ENCODE measurements around the gene CHPF2.

CHPF2 gene

GRCh38 chr7:151232917-151233701 lies 826 bp downstream of the CHPF2 start:
- peak in 2 of 3 experiments; percentile 44 to 58 for DNase-seq (ENCODE audit: low read depth in 2 of 3, low spot score in 2 of 3)

- DNase-seq (ENCODE audit: low read depth in 2 of 3, low spot score in 2 of 3) = no peak
Observed at GRCh38 chr7:151233804-151234203, 1.5 kb downstream of the CHPF2 start.

GRCh38 chr7:151235091-151235787 lies 3.0 kb downstream of the CHPF2 start:
- no peak for DNase-seq (ENCODE audit: low read depth in 2 of 3, low spot score in 2 of 3)

GRCh38 chr7:151236406-151236805 lies 4.1 kb downstream of the CHPF2 start:
- DNase-seq (ENCODE audit: low read depth in 2 of 3, low spot score in 2 of 3) = no peak

GRCh38 chr7:151237244-151238189 lies 5.2 kb downstream of the CHPF2 start:
- DNase-seq (ENCODE audit: low read depth in 2 of 3, low spot score in 2 of 3) = no peak

- DNase-seq (ENCODE audit: low read depth in 2 of 3, low spot score in 2 of 3) = no peak
Observed at GRCh38 chr7:151238190-151238810, 6.0 kb downstream of the CHPF2 start.

GRCh38 chr7:151238924-151239836 lies 6.9 kb downstream of the CHPF2 start:
- no peak for DNase-seq (ENCODE audit: low read depth in 2 of 3, low spot score in 2 of 3)

- DNase-seq (ENCODE audit: low read depth in 2 of 3, low spot score in 2 of 3) = no peak
Observed at GRCh38 chr7:151239837-151240459, 7.7 kb downstream of the CHPF2 start.

- no peak for DNase-seq (ENCODE audit: low read depth in 2 of 3, low spot score in 2 of 3)
Observed at GRCh38 chr7:151240536-151240935, 8.3 kb downstream of the CHPF2 start.

- no peak for DNase-seq (ENCODE audit: low read depth in 2 of 3, low spot score in 2 of 3)
Observed at GRCh38 chr7:151240942-151241754, 8.9 kb downstream of the CHPF2 start.

GRCh38 chr7:151241755-151242096 lies 9.4 kb downstream of the CHPF2 start:
- DNase-seq (ENCODE audit: low read depth in 2 of 3, low spot score in 2 of 3) = no peak

GRCh38 chr7:151242159-151243044 lies 10.1 kb downstream of the CHPF2 start:
- DNase-seq (ENCODE audit: low read depth in 2 of 3, low spot score in 2 of 3) = no peak

GRCh38 chr7:151243045-151243349 lies 10.7 kb downstream of the CHPF2 start:
- DNase-seq (ENCODE audit: low read depth in 2 of 3, low spot score in 2 of 3) = no peak

GRCh38 chr7:151243408-151244195 lies 11.3 kb downstream of the CHPF2 start:
- no peak for DNase-seq (ENCODE audit: low read depth in 2 of 3, low spot score in 2 of 3)

GRCh38 chr7:151244196-151244840 lies 12.0 kb downstream of the CHPF2 start:
- DNase-seq (ENCODE audit: low read depth in 2 of 3, low spot score in 2 of 3) = no peak

GRCh38 chr7:151244841-151245346 lies 12.6 kb downstream of the CHPF2 start:
- no peak for DNase-seq (ENCODE audit: low read depth in 2 of 3, low spot score in 2 of 3)

All from activated CD8-positive, alpha-beta memory T cell treated with anti-CD3 and anti-CD28 coated beads for 48 hours (primary cell).